ENCODE measurements around the gene SRCAP.

The SRCAP gene

DNA sequence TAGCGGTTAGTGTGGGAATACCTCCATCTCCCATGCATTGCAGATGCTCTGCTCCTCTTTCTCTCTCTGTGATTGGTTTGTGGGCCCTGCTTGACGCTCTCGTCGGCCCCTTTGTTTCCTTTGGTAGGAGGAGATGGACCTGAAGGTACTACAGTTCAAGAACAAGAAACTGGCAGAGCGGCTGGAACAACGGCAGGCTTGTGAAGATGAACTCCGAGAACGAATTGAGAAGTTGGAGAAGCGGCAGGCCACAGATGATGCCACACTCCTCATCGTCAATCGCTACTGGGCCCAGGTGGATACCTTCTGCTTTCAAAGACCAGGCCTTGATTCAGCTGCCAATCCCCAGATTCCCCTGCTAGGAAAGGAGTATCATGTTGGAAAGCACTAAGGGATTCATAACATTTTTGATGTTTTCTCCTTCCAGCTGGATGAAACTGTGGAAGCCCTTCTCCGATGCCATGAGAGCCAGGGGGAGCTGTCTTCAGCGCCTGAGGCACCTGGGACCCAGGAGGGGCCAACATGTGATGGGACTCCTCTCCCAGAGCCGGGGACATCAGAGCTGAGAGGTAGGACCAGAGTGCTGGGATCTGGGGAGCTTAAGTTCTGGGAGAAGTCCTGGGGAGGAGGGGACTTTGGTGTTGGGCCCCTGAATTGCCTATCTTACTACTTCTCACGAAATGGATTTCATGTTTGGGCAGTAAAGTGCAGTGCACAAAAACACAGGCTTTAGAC lies 64.2 kb downstream of the SRCAP start:
- peaks cover 23% of the 10 kb centered on the region for H3K4me1 Mint-ChIP-seq
- H3K27me3 Mint-ChIP-seq (ENCODE audit: low read depth): no peaks in the 10 kb centered on the region
- H3K27ac Mint-ChIP-seq: peak overlapping the region; percentile 17 to 86 (median 85)
- TF ChIP-seq, protein P1, sequence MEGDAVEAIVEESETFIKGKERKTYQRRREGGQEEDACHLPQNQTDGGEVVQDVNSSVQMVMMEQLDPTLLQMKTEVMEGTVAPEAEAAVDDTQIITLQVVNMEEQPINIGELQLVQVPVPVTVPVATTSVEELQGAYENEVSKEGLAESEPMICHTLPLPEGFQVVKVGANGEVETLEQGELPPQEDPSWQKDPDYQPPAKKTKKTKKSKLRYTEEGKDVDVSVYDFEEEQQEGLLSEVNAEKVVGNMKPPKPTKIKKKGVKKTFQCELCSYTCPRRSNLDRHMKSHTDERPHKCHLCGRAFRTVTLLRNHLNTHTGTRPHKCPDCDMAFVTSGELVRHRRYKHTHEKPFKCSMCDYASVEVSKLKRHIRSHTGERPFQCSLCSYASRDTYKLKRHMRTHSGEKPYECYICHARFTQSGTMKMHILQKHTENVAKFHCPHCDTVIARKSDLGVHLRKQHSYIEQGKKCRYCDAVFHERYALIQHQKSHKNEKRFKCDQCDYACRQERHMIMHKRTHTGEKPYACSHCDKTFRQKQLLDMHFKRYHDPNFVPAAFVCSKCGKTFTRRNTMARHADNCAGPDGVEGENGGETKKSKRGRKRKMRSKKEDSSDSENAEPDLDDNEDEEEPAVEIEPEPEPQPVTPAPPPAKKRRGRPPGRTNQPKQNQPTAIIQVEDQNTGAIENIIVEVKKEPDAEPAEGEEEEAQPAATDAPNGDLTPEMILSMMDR (IDR thresholded peaks at IDR 0.05; ENCODE audit: unreplicated experiment in 3 of 3): no peak
- H3K9me3 Mint-ChIP-seq: no peaks in the 10 kb centered on the region
- peaks cover 47% of the 10 kb centered on the region for H3K36me3 Mint-ChIP-seq (ENCODE audit: low read depth)
- H3K4me3 Mint-ChIP-seq: peak overlapping the region; percentile 88 to 98 (median 97)

DNA sequence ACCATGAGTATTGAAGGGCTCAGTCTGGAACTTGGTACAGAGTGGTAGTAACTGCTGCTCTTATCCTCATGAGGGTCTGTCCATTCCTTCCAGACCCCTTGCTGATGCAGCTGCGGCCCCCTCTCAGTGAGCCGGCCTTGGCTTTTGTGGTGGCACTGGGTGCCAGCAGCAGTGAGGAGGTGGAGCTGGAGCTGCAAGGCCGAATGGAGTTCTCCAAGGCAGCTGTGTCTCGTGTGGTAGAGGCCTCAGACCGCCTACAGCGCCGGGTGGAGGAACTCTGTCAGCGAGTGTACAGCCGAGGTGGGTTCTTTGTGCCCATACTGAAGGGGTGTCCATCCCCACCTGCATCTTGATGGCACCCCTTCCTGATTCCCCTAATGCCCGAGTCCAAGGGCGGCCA lies 65.1 kb downstream of the SRCAP start:
- peaks cover 53% of the 10 kb centered on the region for H3K36me3 Mint-ChIP-seq (ENCODE audit: low read depth)
- TF ChIP-seq, protein P1 (IDR thresholded peaks at IDR 0.05; ENCODE audit: unreplicated experiment in 3 of 3): no peak

DNA sequence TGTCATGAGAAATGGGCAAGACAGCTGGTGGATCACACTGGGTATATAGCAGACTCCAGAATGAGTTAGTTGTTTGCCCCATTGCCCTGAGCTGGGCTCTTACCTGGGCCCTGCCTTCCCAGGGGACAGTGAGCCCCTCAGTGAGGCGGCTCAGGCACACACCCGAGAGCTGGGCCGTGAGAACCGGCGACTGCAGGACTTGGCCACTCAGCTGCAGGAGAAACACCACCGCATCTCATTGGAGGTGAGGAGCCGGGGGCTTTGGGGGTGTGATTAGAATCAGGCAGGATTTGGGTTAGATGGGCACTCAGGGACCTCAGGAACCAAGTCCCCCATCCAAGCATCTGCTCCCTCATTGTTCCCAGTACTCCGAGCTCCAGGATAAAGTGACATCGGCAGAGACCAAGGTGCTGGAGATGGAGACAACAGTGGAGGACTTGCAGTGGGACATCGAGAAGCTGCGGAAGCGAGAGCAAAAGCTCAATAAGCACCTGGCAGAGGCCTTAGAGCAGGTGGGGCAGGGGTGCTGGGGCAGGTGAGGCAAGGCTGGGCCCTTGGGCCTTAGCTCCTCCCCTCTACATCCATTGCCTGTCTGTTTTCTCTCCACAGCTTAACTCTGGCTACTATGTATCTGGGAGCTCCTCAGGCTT lies 66.0 kb downstream of the SRCAP start:
- no peaks in the 10 kb centered on the region for H3K27me3 Mint-ChIP-seq (ENCODE audit: low read depth)
- H3K4me1 Mint-ChIP-seq: peaks cover 23% of the 10 kb centered on the region
- H3K36me3 Mint-ChIP-seq (ENCODE audit: low read depth): peaks cover 58% of the 10 kb centered on the region
- peak overlapping the region; percentile 30 to 55 (median 38) for H3K4me3 Mint-ChIP-seq
- no peak overlapping the region for H3K27ac Mint-ChIP-seq
- TF ChIP-seq, protein P1 (IDR thresholded peaks at IDR 0.05; ENCODE audit: unreplicated experiment in 3 of 3): no peak
- H3K9me3 Mint-ChIP-seq: no peaks in the 10 kb centered on the region

More for the DNA sequence above, 65.1 kb downstream of the SRCAP start:
- Mint-ChIP-seq H3K27ac (no peak overlapping the region), H3K4me3 (peak overlapping the region; percentile 88 to 98 (median 97)), H3K27me3 (ENCODE audit: low read depth) (no peaks in the 10 kb centered on the region), H3K9me3 (no peaks in the 10 kb centered on the region), H3K4me1 (peaks cover 23% of the 10 kb centered on the region)

DNA sequence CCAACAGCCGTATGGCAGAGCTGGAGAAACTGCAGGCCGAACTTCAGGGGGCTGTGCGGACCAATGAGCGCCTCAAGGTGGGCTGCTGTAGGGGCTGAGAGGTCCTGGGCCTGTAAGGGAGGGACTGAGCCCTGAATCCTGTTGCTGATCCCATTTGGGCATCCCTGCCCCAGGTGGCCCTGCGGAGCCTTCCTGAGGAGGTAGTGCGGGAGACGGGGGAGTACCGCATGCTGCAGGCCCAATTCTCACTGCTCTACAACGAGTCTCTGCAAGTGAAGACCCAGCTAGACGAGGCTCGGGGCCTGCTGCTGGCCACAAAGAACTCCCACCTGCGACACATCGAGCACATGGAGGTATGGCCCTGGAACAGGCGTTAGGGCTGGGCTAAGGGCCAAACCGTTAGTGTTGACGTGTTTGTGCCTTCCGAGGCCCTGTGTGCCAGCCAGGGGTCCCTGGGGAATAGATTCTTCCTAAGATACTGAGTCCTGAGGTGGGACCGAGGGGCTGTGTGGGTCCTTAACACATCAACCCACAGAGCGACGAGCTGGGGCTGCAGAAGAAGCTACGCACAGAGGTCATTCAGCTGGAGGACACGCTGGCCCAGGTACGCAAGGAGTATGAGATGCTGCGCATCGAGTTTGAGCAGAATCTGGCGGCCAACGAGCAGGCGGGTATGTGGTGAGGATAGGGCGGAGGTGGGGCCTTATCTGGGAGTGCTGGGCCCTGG lies 67.4 kb downstream of the SRCAP start:
- Mint-ChIP-seq H3K4me3 (no peak overlapping the region), H3K9me3 (no peaks in the 10 kb centered on the region), H3K27me3 (ENCODE audit: low read depth) (no peaks in the 10 kb centered on the region), H3K27ac (no peak overlapping the region), H3K36me3 (ENCODE audit: low read depth) (peaks cover 60% of the 10 kb centered on the region), H3K4me1 (peaks cover 17% of the 10 kb centered on the region)
- TF ChIP-seq, protein P1 (IDR thresholded peaks at IDR 0.05; ENCODE audit: unreplicated experiment in 3 of 3): no peak

DNA sequence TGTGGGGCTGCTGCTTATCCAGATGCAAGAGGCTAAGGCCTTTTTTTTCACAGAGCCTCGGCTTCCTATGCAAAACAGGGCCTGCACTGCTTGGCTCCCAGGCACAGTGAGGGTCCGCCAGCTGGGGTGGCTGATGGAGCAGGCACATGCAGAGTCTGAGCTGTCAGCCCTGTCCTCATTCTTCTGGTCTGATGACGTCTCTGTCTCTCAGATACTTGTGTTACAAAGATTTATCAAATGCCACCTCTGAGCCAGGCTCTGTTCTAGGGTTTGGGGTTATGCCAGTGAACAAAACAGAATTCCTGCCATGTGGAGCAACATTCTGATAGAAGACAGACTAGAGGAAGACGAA lies 67.9 kb downstream of the SRCAP start:
- H3K27me3 Mint-ChIP-seq (ENCODE audit: low read depth): no peaks in the 10 kb centered on the region
- H3K27ac Mint-ChIP-seq: no peak overlapping the region
- peaks cover 15% of the 10 kb centered on the region for H3K4me1 Mint-ChIP-seq
- H3K9me3 Mint-ChIP-seq: no peaks in the 10 kb centered on the region
- TF ChIP-seq, protein P1 (IDR thresholded peaks at IDR 0.05; ENCODE audit: unreplicated experiment in 3 of 3): no peak
- H3K4me3 Mint-ChIP-seq: no peak overlapping the region
- peaks cover 63% of the 10 kb centered on the region for H3K36me3 Mint-ChIP-seq (ENCODE audit: low read depth)
